Measurements from ENCODE around the gene CACNA2D2. TPM values are rescaled to one million over a fixed set of nuclear protein-coding genes. Genes with fewer than 3 reads are reported as not detected.

The CACNA2D2 gene
- total and polyA plus RNA-seq, 2 of the 4 experiments (the other 2 are of a cell fraction), result 0.15 TPM; not detected in 1

- no peak overlapping the region for H3K4me2 ChIP-seq (ENCODE audit: low read depth, low read length)
- ChIA-PET POLR2A (ENCODE audit: unreplicated experiment) (no interaction called here), CTCF (no interaction called here)
- no peak overlapping the region for H2AK9ac ChIP-seq (replicated peaks; ENCODE audit: low read depth, low read length, poor library complexity)
- H3K4ac ChIP-seq (ENCODE audit: low read depth, low read length), result no peak overlapping the region
- H3K36me3 ChIP-seq (ENCODE audit: control insufficient read depth, insufficient read depth, low read length), result no peaks in the 10 kb centered on the region
- H4K91ac ChIP-seq (ENCODE audit: insufficient read depth, low read depth, low read length), result no peak overlapping the region
- no peaks in the 10 kb centered on the region for H3K9me1 ChIP-seq (ENCODE audit: insufficient read depth, low read length)
- H2BK120ac ChIP-seq (ENCODE audit: low read depth, low read length), result no peak overlapping the region
- H2AFZ ChIP-seq (replicated peaks; ENCODE audit: low read length, poor library complexity), result peak overlapping the region; percentile 23
- H4K5ac ChIP-seq (ENCODE audit: low read depth, low read length), result no peak overlapping the region
- TF ChIP-seq MAFK (IDR thresholded peaks at IDR 0.05; ENCODE audit: low read depth, low read length) (no peak), BHLHE40 (IDR thresholded peaks at IDR 0.05; ENCODE audit: low read depth, low read length) (no peak), RFX5 (IDR thresholded peaks at IDR 0.05; ENCODE audit: low read depth, low read length) (no peak), FOS (IDR thresholded peaks at IDR 0.05; ENCODE audit: low read depth, low read length) (no peak), MXI1 (IDR thresholded peaks at IDR 0.05; ENCODE audit: borderline replicate concordance, low read depth, low read length) (no peak), USF2 (IDR thresholded peaks at IDR 0.05; ENCODE audit: low read depth, low read length) (no peak), SMC3 (IDR thresholded peaks at IDR 0.05; ENCODE audit: low read depth, low read length) (no peak), RCOR1 (IDR thresholded peaks at IDR 0.05; ENCODE audit: insufficient replicate concordance, low read length) (no peak), CHD1 (IDR thresholded peaks at IDR 0.05; ENCODE audit: low read depth, low read length) (no peak), RAD21 (IDR thresholded peaks at IDR 0.05; ENCODE audit: low read length) (no peak), POLR2A (IDR thresholded peaks at IDR 0.05; ENCODE audit: low read depth, low read length) (no peak), MAZ (IDR thresholded peaks at IDR 0.05; ENCODE audit: borderline replicate concordance, low read depth, low read length) (no peak), NFE2L2 (IDR thresholded peaks at IDR 0.05; ENCODE audit: low read depth, low read length) (no peak), CEBPB (IDR thresholded peaks at IDR 0.05; ENCODE audit: low read depth, low read length) (no peak)
- TF ChIP-seq, protein P1, sequence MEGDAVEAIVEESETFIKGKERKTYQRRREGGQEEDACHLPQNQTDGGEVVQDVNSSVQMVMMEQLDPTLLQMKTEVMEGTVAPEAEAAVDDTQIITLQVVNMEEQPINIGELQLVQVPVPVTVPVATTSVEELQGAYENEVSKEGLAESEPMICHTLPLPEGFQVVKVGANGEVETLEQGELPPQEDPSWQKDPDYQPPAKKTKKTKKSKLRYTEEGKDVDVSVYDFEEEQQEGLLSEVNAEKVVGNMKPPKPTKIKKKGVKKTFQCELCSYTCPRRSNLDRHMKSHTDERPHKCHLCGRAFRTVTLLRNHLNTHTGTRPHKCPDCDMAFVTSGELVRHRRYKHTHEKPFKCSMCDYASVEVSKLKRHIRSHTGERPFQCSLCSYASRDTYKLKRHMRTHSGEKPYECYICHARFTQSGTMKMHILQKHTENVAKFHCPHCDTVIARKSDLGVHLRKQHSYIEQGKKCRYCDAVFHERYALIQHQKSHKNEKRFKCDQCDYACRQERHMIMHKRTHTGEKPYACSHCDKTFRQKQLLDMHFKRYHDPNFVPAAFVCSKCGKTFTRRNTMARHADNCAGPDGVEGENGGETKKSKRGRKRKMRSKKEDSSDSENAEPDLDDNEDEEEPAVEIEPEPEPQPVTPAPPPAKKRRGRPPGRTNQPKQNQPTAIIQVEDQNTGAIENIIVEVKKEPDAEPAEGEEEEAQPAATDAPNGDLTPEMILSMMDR (conservative IDR thresholded peaks at IDR 0.05; ENCODE audit: low read depth, low read length), result no peak
- TF ChIP-seq, protein P2, sequence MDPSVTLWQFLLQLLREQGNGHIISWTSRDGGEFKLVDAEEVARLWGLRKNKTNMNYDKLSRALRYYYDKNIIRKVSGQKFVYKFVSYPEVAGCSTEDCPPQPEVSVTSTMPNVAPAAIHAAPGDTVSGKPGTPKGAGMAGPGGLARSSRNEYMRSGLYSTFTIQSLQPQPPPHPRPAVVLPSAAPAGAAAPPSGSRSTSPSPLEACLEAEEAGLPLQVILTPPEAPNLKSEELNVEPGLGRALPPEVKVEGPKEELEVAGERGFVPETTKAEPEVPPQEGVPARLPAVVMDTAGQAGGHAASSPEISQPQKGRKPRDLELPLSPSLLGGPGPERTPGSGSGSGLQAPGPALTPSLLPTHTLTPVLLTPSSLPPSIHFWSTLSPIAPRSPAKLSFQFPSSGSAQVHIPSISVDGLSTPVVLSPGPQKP (IDR thresholded peaks at IDR 0.05; ENCODE audit: borderline replicate concordance, low read depth, low read length), result no peak
- no TSS peak for BruUV-seq (replicated peaks)
- WGBS, 2 experiments (ENCODE audit: extremely low coverage in 2 of 2, insufficient read length in 1 of 2), result 63% methylated on average over 4 of the region's 12 CpGs; no CpG with 5 or more reads in 1 of the 2 experiments
- H3K4me3 ChIP-seq (ENCODE audit: insufficient read depth, low read depth, low read length), result no peak overlapping the region
- H4K20me1 ChIP-seq (ENCODE audit: insufficient read depth, low read length), result no peaks in the 10 kb centered on the region
- no peak overlapping the region for H3K23ac ChIP-seq (ENCODE audit: low read depth, low read length)
- no peak overlapping the region for H2BK5ac ChIP-seq (ENCODE audit: low read depth, low read length, poor library complexity, severe bottlenecking)
- no peak overlapping the region for H3K56ac ChIP-seq (ENCODE audit: extremely low read depth, insufficient read depth, low read length)
- dilution Hi-C loops (cut with HindIII; ENCODE audit: low sequenced_read_pairs, unreplicated experiment) (no loop called here), in situ Hi-C loops (cut with MboI; ENCODE audit: low sequenced_read_pairs) (no loop called here), intact Hi-C loops (cut with micrococcal nuclease) (no loop called here)
- no peak overlapping the region for H3K18ac ChIP-seq (ENCODE audit: low read depth, low read length)
- H3K27me3 ChIP-seq (ENCODE audit: control insufficient read depth, insufficient read depth, low read length), result peaks cover 63% of the 10 kb centered on the region
- no peak overlapping the region for H3K27ac ChIP-seq (ENCODE audit: insufficient read depth, low read length)
- no peak overlapping the region for H2AK5ac ChIP-seq (ENCODE audit: low read depth, low read length)
- H2BK15ac ChIP-seq (ENCODE audit: low read depth, low read length), result no peak overlapping the region
- no peak overlapping the region for H2BK20ac ChIP-seq (ENCODE audit: low read depth, low read length)
- no peak overlapping the region for H3K14ac ChIP-seq (replicated peaks; ENCODE audit: low read depth, low read length)
- H3K4me1 ChIP-seq (ENCODE audit: control insufficient read depth, insufficient read depth, low read length), result no peaks in the 10 kb centered on the region
- no peak for ATAC-seq (ENCODE audit: low read depth)
- no peak overlapping the region for H4K8ac ChIP-seq (ENCODE audit: low read depth in 2 of 2, low read length in 2 of 2)
- no peaks in the 10 kb centered on the region for H3K9me3 ChIP-seq (ENCODE audit: control insufficient read depth, insufficient read depth, low read length)
- no peak for DNase-seq
- no peaks in the 10 kb centered on the region for H3K79me1 ChIP-seq (ENCODE audit: low read depth in 1 of 2, low read length in 2 of 2)
- no peak overlapping the region for H3K9ac ChIP-seq (ENCODE audit: low read depth, low read length)
Measured at GRCh38 chr3:50390508-50391224, 112.8 kb downstream of the CACNA2D2 start.
